Mesodermal cell (in vitro differentiated cells): ENCODE data around the gene ELL.

Experiments
- H3K27ac ChIP-seq: 2 replicates; pipeline ENCODE4 v1.7.0; 2013; ENCODE audit warnings: mild to moderate bottlenecking, low read depth, low read length, moderate library complexity; ENCODE audit not compliant: severe bottlenecking
- H3K36me3 ChIP-seq: 2 replicates; pipeline ENCODE4 v1.7.1; 2013; ENCODE audit warnings: mild to moderate bottlenecking, low read length, moderate library complexity; ENCODE audit not compliant: control insufficient read depth, insufficient read depth
- H3K4me1 ChIP-seq: one replicate; pipeline ENCODE4 v1.7.1; 2013; ENCODE audit warnings: mild to moderate bottlenecking, low read length; ENCODE audit not compliant: insufficient read depth, control insufficient read depth, poor library complexity, severe bottlenecking
- H3K4me3 ChIP-seq: 2 replicates; pipeline ENCODE4 v1.7.0; 2013; ENCODE audit warnings: low read length, control low read depth, mild to moderate bottlenecking; ENCODE audit not compliant: insufficient read depth, poor library complexity, severe bottlenecking; ENCODE audit errors: extremely low read depth
- H3K9me3 ChIP-seq: 2 replicates; pipeline ENCODE4 v1.7.1; 2013; ENCODE audit warnings: mild to moderate bottlenecking, low read length, moderate library complexity; ENCODE audit not compliant: control insufficient read depth
- WGBS, 2 experiments: methylation state at CpG; one replicate each; pipeline ENCODE4 v1.1.5; 2013; ENCODE audit warnings: missing lambda C conversion rate in 2 of 2; ENCODE audit not compliant: insufficient coverage in 2 of 2; 5-methylcytosine and 5-hydroxymethylcytosine counted together

Gene ELL

DNA sequence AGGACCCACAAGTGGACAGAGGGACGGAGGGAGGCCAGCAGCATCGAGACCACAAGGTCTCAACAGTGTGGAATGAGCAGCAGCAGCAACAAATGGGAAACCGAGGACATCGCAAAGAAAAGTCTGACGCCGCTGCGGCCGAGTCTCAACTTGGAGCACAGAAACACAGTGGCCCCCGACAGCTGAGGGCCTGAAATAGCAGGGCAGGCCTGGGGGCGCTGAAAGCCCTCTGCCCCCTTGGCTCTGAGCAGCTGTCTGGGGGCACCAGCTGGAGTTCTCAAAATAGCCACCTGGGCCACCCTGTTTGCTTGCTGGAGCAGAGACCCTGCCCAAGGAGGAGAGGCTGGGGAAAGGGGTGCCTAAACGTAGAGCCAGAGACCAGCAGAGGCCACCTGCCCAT is 78.0 kb downstream of the ELL start:
- no peak overlapping the region for H3K4me3 ChIP-seq
- no peaks in the 10 kb centered on the region for H3K9me3 ChIP-seq
- H3K27ac ChIP-seq: no peak overlapping the region
- 94 to 96% methylated on average over 11 of the region's 11 CpGs for WGBS, 2 experiments
- H3K4me1 ChIP-seq: peaks cover 30% of the 10 kb centered on the region
- peaks cover 46% of the 10 kb centered on the region for H3K36me3 ChIP-seq

DNA sequence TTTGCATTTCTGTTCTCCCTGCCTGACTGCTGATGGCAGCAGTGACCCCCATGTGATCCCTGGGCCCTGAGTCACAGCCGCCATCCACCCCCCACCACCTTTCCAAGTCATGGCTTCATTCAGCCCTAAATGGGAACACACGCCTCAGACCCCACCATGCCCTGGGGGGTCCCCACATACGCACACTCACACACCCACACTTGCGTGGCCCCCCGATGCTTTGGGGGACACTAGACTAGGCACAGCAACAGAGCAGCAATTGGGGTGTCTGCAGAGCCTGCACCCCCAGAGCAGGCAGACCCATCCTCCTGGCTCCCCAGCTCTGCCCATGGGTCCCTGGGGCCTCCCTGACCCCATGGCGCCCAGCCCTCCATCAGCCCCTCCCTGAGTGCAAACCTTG is 78.5 kb downstream of the ELL start:
- Histone ChIP-seq H3K36me3 (peaks cover 42% of the 10 kb centered on the region), H3K4me1 (peaks cover 34% of the 10 kb centered on the region), H3K4me3 (no peak overlapping the region), H3K9me3 (no peaks in the 10 kb centered on the region), H3K27ac (no peak overlapping the region)
- WGBS, 2 experiments: 95 to 98% methylated on average over 4 to 5 of the region's 6 CpGs

DNA sequence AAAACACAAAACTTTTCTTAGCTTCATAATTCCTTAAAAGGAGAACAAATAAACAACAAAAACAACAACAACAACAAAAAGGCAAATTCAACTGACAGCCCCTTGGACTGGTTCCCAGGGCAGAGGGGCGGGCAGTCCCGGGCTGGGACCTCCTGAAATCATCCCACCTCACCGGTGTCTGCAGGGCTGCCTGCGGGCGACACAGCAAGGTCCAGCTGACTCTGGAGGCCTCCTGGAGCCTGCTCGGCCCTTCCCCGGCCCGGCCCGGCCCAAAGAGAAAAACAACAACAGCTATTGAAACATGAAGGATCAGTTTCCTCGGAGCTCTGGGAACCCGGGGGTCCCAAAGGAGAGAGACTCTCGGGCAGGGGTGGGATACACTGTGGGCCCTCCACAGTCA is 78.9 kb downstream of the ELL start:
- H3K9me3 ChIP-seq: no peaks in the 10 kb centered on the region
- no peak overlapping the region for H3K27ac ChIP-seq
- peaks cover 37% of the 10 kb centered on the region for H3K36me3 ChIP-seq
- H3K4me1 ChIP-seq: peaks cover 38% of the 10 kb centered on the region
- WGBS, 2 experiments: 89 to 92% methylated on average over 8 to 12 of the region's 12 CpGs
- H3K4me3 ChIP-seq: no peak overlapping the region

DNA sequence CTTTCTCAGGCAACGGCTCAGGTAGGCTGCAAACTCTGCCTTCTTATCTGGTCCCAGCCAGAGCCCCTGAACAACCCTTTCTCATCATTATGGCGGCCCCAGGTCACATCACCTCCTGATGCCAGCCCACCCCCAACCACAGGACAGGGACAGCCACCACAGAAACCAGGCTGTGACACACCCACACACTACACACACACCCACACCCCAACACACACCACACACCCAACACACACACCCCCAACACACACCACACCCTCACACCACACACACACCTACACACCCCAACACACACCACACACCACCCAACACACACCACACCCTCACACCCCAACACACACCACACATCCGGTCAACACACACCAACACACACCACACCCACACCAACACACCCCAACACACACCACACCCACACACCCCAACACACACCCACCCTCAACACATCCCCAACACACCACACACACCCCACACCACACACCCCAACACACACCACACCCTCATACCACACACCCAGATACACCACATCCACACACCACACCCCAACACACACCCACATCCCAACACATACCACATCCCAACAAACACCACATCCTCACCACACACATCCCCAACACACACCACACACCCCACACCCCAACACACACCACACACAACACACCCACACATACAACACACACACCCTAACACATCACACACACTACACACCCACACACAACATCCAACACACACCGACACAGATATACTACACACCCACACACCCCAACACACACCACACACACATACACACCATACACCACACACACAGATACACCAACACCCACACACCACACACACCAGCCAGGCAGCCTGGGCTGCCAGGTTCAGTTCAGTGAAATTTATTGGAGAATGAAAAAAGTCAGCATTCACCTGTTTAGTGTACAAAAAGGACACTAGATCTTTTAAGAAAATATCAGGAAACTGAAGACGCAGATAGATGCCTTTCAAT is 79.8 kb downstream of the ELL start:
- Histone ChIP-seq H3K4me1 (peaks cover 33% of the 10 kb centered on the region), H3K27ac (no peak overlapping the region), H3K9me3 (no peaks in the 10 kb centered on the region), H3K36me3 (peaks cover 33% of the 10 kb centered on the region), H3K4me3 (no peak overlapping the region)
- 83 to 94% methylated on average over 1 to 4 of the region's 5 CpGs for WGBS, 2 experiments

DNA sequence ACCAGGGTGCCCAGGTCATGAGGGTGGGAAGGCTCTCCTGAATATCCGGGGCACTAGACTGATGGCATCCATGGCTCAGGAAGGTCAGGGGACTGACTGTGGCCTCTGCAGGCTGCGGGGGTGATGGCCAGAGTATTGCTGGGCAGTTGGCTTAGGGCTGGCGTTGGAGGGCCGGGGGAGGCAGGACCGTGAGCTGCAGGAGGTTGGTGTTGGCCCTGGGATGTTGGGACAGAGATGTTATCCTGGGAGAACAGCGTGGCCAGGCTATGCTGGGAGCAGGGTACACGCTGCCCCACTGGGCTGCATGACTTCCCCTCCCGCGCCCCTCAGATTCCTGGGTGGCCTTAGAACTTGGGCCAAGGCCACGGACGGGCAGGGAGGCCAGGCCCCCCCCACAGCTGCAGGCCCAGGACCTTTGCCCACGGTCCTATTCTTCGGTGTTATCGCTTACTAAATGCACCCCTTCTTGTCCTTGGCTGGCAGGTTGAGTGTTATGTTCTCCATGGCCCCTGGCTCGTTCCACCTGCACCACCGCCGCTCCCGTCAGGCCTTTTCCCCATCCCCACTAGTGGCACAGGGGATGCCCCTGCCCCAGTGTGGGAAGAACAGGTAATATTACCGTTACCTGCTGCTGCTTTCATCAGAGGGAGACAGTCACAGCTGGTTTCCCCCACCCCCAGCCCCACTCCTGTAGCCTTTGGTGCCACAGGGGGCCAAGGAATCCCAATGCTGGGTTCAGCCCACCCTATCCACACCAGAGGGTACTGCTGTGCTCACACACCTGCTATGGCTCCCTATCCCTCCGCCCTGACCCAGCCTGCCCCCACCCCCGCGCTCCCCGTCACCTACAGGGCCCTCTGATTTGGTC is 80.7 kb downstream of the ELL start:
- H3K4me3 ChIP-seq: no peak overlapping the region
- peaks cover 29% of the 10 kb centered on the region for H3K36me3 ChIP-seq
- peaks cover 29% of the 10 kb centered on the region for H3K4me1 ChIP-seq
- H3K27ac ChIP-seq: no peak overlapping the region
- H3K9me3 ChIP-seq: no peaks in the 10 kb centered on the region
- WGBS, 2 experiments: 94 to 95% methylated on average over 19 to 23 of the region's 23 CpGs

DNA sequence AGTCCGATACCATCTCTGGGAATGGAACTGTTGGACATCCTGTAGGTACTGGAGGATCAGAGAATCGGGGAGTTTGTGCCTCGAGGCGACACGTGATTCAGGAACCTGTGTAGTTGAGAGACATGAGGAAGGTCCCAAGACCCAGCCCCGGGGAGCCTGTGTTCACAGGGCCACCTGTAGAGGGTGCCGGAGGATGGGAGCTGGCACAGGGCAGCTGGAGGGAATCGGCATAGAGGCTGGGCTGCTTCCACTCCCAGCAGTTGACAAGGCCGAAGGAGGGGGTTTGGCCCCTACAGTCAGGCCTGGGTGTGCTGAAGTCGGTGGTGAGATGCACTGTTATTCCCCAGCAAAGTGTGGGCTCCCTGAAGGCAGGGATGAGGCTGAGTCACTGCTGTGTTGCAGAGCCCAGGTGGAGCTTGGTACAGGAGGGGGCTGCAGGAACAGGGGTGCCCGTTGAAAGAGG is 81.4 kb downstream of the ELL start:
- no peak overlapping the region for H3K4me3 ChIP-seq
- peaks cover 35% of the 10 kb centered on the region for H3K4me1 ChIP-seq
- WGBS, 2 experiments: 90 to 91% methylated on average over 8 to 11 of the region's 11 CpGs
- H3K9me3 ChIP-seq: no peaks in the 10 kb centered on the region
- H3K36me3 ChIP-seq: peaks cover 36% of the 10 kb centered on the region
- H3K27ac ChIP-seq: peak overlapping the region; percentile 97

DNA sequence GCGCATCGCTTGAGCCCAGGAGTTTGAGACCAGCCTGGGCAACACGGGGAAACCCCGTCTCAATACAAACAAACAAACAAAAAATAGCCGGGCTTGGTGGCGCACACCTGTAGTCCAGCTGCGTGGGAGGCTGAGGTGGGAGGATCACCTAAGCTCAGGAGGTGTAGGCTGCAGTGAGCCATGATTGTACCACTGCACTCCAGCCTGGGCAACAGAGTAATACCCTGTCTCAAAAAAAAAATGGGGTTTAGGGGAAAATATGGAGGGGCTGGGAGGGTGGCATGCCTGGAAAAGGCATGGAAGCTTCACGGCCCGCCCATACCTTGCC is 82.0 kb downstream of the ELL start:
- 98 to 100% methylated on average over 4 to 6 of the region's 9 CpGs for WGBS, 2 experiments
- H3K9me3 ChIP-seq: no peaks in the 10 kb centered on the region
- H3K36me3 ChIP-seq: peaks cover 39% of the 10 kb centered on the region
- peaks cover 36% of the 10 kb centered on the region for H3K4me1 ChIP-seq
- H3K4me3 ChIP-seq: no peak overlapping the region
- H3K27ac ChIP-seq: peak overlapping the region; percentile 97

DNA sequence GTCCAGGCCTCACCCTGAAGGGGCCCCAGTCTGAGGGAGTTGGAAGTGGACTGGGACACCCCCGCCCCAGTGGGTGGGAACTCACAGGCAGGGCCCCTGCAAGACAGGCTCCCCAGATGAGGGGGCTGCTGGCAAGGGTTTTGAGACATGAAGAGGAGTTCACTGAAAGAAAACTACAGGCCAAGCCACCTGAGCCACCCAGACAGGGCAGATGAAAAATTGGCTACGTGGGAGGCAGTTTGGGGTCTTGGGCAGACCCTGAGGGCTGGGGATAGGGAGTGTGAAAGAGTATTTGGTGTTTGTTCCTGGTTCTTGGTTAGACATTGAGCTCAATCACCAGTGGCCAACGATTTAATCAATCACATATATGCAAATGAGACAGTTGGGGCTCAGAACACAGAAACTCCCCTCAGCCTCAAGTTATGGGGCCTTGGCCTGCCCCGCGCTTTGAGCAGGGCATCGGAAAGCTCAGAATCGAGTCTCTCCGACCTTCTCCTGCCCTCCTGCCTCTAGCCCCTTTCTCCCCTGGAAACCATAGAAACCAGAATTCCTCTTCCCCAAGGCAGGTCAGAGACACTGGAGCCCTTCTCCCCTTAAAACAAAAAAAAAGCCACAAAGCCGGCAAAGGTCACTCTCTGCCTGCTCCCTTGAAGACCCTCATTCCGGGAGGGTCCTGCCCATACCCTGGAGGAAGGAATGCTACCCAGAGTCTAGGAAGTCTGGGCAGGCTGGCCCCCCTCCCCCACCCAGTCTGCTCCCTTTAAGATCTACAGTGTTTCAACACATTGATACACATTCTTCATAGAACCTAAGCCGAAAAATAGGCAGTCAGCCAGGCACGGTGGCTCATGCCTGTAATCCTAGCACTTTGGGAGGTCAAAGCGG is 82.6 kb downstream of the ELL start:
- no peaks in the 10 kb centered on the region for H3K9me3 ChIP-seq
- H3K27ac ChIP-seq: peak overlapping the region; percentile 97
- H3K36me3 ChIP-seq: peaks cover 39% of the 10 kb centered on the region
- H3K4me3 ChIP-seq: no peak overlapping the region
- 48 to 54% methylated on average over 11 to 12 of the region's 13 CpGs for WGBS, 2 experiments
- H3K4me1 ChIP-seq: peaks cover 39% of the 10 kb centered on the region

DNA sequence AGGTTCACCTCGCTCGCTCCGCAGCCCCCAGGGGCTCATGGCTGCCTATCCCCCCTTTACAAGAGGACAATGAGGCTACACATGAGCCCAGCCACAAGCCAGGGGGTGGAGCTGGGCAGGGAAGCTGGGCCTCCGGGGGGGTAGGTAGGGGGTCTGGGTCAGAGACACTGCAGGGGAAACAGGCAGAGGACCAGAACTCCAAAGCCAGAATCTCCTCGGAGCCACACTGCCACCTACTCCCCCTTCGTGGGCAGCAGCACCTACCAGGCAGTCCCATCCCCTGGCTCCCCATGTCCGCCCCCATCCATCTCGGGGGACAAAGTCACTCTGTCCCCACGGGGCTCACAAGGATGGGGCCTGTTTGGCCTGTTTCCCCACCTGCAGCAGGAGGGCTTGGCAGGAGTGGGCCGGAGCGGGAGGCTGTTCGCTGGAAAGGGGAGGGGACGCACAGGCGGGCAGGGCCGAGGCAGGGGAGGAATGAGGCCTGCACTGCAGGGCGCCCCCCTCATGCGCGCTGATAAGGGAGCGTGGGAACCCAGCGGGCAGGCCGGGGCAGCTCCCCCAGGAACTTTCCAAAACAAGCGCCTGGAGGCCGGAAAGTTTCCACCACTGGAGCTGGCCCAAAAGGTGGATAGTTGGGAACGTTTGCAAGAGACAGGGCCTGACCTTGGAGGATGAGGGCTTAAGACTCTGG is 83.4 kb downstream of the ELL start:
- Histone ChIP-seq H3K4me1 (peaks cover 44% of the 10 kb centered on the region), H3K9me3 (no peaks in the 10 kb centered on the region), H3K36me3 (peaks cover 33% of the 10 kb centered on the region), H3K27ac (peak overlapping the region; percentile 97), H3K4me3 (peak overlapping the region; percentile 60)
- 16 to 18% methylated on average over 19 to 22 of the region's 24 CpGs for WGBS, 2 experiments
